ENCODE data around the gene GLIS1.

GLIS1 gene

DNA sequence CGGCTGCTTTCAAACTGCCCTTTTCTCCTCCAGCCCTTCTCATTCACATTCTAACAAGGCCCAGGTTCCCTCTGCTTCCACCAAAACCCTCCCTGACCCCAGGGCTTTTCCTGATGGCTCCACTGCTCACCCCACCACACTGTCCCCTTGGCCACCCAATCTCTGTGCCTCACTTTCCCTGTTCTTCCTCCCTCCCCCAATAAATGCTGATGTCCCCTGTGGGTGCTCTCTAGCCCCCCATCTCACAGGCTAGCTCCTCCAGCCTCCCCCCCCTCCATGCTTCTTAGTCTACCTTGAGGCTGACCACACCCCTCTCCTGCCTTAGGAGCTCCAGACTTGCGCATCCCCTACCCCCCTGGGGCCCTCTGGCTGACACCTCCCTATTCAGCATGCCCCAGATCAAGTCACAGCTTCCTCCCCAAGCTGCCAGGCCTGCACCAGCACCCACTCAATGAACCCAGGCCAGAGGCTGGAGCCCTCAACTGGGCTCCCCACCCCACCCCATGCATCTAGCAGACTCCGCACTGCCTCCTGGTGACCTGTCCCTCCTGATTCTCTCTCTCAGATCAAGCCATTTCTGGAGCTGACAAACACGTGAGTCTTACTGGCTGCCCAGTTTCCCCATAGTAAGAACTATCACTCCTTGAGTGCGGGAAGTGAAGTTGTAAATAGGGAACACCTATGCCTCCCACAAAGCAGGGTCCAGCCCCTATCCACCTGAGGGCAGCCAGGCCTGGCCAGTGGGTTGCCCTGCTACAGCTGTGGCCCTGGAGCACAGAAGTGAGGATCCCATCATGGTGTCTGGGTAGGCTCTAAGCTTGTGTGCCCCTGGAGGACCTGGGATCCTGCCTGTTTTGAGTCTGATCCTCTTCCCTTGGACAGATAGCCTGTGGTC is 161.9 kb downstream of the GLIS1 start:
- DNase-seq: no peak

DNA sequence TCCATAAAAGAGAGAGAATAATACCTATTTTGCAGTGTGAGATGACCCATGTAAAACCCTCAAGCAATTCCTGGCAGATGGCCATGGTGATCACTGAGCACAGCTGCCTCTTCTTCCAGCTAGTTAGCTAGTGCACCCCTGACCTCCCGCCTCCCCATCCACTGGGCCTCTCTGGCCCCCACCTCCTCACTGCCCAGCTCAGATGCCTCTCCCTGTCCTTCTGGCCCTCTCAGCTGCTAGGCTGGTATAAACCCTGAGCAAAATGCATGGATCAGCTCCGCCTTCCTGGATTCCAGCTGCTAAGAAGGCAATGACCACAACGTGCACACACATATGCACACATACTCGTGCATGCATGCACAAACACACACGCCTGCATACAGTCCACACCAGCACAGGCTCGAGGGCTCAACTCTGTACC is 162.6 kb downstream of the GLIS1 start:
- peak; percentile 85 for DNase-seq

DNA sequence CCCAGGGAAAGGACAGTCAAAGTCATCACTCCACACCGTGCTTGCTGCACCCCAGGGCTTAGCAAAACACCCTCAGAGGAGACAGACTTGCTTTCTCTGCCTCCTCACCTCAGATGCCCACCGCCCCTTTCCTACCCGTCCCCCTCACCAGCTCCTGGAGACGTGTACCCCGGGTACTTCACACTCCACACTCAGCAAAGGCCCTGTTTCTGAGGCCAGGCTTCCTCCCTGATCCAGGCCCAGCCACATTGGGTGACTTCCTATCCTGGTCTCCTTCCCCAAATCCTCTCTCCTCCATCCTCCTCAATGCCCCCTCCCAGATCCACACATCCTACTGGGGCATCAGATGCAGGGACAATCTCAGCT is 163.0 kb downstream of the GLIS1 start:
- no peak for DNase-seq

DNA sequence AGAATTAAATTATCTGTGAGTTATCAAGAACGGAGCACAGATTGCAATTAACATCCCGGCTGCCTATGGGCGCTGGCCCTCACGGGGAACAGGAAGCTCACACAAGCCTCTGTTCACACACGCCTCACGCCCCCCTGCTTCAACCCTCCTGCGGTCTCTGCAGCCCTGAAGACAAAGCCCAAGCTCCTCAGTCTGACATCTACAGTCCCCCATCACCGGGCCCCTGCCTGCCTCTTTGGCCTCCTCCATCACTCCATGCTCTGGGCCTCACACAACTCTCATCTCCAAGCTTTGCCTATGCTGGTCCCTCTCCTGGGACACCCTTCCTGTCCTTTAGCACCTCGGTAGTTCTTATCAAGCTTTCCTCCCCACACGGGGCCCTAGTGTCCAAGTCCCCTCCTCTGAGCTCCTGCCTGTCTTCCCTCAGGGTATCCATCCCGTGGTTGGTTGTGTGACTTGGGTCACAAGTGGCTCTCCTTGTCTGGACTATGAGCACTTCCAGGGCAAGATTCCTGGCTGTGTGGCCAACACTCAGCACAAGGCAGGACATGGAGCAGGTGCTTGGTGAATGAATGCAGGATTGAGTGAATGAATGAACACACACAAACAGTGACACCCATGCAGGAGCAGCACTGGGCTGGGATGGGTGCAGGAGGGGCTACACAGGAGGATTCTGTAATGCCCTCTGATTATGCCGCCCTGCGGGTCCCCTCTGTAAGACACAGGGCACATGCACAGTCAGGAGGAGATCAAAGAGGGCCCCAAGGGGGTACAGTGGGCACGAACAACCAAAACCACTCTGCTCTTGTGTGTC is 163.6 kb downstream of the GLIS1 start:
- peak; percentile 57 for DNase-seq

DNA sequence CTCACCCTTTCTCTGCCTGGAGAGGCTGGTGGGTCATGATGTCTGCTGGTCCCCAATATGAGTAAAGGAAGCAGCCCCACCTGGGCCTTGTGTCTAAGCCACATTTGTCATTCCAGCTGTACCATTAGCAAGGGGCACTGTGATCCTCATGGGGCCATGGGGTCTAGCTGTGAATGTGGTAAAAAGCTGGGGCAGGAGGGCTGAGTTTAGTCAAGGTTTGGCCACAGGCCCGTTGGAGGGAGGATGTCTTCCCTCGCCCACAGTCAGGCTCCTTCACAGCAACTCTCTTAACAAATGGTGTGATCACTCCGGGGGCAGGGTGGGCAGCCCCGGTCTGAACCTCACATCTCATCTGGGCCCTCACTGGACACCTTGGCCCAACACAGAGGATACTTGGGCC is 164.3 kb downstream of the GLIS1 start:
- DNase-seq: no peak

DNA sequence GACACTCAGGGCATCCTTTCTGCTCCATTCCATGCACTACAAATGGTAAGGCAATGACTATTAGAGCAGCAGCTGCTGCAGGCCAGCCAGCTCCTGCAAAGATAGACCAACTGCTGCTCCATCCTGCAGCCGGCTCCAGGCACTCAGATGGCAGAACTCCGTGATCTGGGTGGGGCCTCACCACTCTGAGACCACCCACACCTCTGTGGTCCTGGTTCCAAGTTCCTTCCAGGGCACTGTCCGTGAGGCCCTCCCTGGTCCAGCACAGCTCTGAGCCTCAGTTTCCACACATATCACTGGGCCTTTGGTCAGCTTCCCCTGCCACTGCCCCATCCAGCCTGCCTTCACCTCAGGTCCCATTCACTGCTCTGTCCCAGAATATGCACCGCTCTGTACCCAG is 165.0 kb downstream of the GLIS1 start:
- DNase-seq: no peak

DNA sequence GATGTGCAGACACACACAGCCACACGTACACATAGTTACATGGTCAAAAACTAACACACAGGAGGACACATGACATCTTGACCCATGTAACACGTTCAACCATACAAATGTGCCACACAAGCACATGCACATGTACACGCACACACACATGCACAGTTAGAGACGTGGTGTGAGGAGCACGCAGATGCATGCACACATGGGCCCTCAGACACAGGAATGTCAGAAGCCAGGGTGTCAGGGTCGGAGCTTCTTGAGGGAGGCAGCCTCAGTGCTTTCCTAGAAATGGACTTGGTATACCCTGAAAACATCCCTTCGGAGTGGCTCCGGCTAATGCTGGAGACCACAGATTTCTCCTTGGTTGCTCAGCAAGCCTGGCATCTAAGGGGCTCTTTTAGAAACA is 165.4 kb downstream of the GLIS1 start:
- no peak for DNase-seq

DNA sequence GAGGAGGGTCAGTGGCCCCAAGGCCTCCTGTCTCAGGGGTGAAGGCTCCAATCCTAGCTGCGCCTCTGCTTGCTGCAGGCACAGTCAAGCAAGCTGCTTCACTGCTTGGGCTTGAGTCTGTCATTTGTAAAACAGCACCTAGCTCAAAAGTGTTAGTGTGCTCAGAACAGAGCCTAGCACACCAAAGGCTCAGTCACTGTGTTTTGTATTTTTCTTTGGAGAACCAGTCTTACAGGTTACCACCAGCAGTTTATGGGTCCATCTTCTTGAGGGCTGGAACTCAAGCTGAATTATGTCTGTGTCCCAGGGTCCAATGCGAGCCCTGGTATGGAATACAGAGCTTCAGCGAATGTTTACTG is 166.2 kb downstream of the GLIS1 start:
- DNase-seq: no peak

DNA sequence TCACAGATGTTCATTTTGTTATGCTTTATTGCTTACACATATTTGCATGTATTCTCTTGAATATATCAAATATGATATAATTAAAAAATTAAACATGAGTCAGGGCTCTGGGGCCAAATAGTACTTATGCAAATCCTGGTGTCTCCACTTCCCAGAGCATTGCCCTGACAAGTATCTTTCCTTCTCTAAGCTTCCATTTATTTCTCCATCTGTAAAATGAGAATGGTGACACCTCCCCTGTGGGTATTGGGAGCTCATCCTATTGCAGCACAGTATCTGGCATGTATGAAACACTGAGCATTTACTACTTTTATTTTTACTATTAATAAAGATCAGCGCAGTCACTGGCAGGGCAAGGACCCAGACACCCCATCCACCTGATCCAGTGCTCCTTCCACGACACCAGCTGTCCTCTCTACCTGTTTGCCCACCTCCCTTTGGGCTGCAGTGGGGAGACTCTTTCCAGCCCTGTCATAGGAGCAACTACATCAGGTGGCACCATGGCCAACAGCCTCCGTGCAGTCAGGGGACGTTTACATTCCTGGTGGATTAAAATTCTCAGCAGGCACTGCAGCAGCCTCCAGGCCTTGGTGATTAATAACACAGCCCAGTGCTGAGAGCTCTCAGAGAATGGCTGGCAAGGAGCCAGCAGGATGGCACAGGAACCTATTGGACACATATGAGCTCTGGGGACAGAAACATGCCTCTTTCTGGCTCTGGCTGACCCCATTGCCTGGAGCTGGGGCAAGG is 166.7 kb downstream of the GLIS1 start:
- peak; percentile 87 for DNase-seq

DNA sequence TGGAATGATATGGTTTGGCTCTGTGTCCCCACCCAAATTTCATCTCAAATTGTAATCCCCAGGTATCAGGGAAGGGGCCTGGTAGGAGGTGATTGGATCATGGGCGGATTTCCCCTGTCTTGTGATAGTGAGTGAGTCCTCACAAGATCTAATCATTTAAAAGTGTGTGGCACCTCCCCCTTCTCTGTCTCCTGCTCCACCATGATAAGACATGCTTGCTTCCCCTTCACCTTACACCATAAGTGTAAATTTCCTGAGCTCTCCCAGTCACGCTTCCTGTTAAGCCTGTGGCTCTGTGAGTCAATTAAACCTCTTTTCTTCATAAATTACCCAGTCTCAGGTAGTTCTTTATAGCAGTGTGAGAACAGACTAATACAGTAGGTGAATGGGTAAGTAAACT is 170.4 kb downstream of the GLIS1 start:
- no peak for DNase-seq

DNA sequence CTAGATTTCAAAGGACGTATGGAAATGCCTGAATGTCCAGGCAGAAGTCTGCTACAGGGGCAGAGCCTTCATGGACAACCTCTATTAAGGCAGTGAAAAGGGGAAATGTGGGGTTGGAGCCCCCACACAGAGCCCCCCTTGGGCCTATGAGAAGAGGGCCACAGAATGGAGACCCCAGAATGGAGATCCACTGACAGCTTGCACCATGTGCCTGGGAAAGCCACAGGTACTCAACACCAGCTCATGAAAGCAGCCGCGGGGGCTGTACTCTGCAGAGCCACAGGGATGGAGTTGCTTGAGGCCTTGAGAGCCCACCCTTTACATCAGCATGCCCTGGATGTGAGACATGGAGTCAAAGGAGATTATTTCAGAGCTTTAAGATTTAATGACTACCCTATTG is 171.1 kb downstream of the GLIS1 start:
- no peak for DNase-seq

DNA sequence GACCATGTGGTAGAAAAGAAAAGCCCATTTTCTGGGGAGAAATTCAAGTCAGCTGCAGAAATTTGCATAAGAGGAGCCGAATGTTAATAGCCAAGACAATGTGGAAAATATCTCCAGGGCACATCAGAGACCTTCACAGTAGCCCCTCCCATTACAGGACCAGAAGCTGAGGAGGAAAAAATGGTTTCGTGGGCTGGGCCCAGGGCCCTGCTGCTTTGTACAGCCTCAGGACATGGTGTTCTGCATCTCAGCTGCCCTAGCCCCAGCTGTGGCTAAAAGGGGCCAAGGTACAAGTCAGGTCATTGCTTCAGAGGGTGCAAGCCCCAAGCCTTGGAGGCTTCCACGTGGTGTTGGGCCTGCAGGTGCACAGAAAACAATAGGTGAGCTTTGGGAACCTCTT is 171.5 kb downstream of the GLIS1 start:
- no peak for DNase-seq

DNA sequence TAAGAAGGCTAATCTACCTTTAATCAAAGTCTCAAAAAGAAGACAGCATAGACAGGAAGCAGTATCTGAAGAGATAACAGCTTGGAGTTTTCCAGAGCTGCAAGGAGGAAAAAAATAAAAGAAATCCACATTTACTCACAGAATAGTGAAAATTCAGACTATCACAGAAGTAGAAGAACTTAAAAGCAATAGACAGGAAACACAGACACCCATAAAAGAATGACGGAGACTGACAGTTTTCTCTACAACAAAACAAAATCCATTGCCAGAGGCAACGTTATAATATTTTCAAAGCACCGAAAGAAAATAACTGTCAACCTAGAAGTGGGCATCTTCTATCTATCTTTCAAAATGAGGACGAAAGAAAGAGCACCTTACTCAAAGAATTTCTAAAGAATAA is 175.4 kb downstream of the GLIS1 start:
- no peak for DNase-seq

DNA sequence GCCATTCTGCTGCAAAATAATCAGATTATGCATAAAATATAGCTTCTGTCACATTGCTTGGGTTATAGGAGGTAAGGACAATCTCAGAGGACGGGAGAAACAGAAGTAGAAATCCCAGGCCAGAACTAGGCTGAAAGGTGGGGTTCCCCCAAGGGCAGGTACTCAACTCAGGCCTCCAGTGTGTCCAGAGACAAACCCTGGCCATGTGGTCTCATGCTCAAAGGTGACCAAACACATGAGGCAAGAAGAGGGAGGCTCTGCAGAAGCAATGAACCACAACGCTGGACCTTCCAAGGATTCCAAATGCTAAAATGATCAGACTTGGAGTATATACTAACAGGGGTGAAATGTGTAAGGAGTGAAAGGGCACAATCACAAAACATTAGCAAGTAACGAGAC is 176.0 kb downstream of the GLIS1 start:
- no peak for DNase-seq

DNA sequence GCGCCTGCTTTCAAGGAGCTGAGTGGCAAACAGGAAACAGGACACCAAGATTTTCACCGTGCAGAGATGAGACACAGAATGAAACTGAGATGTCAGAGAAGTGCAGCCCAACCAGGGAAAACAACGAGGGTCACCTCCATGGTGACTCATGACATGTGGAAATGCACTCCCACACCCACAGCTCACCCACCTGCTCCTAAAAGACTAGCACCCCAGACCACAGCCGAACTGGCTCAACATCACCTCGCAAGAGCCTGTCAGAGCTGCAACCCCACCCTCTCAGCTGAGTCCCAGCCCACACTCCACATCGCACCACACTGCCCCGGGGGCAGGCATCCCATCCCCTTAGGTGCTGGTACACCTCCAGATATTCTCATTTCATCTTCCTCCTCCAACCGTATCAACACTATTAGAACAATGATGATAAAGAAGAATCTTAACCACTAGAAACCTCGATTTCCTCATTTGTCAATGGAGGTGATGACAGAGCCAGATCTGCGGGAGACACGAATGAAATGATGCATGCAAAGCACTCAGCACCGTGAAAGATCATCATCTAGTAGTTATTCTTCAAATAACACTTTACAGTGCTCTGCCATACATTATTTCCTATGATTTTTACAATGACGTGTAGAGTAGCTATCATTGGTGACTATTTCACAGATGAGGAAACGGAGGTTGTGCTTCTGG is 176.5 kb downstream of the GLIS1 start:
- DNase-seq: no peak

DNA sequence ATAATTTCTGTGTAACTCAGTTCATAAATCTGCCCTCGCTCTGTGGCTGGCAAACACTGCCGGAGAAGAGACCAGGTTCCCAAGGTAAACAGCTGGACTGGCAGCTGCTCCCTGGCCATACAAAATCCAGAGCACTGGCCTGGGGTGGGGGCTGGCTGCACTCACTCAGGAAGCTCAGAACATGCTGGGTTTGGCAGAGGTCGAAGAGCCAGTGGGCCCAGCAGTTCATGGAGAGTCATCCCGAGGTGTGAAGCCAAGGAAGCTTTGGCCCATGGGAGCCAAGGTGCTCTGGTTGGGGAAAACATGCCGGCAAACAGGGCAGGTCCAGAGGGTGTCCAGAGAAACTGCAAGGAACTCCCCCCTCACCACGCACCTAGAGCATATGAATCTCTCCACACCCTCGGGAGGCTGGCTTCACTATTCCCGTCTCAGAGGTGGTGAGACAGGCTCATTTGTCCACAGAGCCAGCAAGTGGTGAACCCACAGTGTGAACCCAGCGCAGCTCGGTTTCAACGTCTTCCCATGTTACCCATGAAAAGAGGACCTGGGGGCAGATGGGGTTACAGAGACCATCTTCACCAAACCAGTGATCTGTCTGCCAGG is 177.4 kb downstream of the GLIS1 start:
- no peak for DNase-seq

DNA sequence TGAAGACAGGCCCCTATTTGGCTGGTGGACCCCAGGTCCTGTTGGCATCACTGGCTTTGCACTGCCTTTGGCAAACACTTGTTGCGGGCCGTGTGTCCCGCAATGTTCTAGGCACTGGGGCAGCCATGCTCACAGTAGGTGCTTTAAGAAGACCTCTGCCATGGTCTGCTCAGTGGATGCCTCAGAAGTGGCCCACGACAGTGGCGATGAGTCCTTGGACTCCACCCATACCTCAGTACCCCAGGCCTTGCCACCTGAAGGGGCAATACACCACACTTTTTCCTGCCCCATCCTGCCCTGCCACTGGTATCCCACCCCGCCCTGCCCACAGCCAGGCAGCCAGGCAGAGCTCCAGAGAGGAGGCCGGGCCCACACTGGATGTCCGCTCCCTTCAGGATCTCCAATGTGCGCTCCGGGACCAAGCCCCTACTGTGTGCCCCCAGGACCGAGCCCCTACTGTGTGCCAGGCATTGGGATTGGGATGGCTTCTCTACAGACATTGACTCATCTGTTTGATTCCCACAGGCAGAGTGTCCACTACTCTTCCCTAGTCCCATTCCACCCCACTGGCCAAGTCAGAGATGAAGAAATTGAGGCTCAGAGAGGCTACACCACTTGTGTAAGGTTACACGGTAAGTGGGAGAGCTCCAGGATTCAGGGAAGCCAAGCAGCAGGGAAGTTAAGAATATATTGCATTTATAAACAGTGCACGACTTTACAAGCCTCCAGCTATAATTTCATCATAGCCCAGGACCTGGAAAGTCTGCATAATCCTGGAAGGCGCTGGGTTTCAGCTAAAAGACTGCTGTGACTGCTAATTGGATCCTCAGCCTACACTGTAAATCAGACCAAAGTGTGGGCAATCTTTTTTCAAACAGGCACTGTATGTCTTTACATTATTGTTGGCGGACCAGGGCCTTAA is 178.1 kb downstream of the GLIS1 start:
- no peak for DNase-seq

DNA sequence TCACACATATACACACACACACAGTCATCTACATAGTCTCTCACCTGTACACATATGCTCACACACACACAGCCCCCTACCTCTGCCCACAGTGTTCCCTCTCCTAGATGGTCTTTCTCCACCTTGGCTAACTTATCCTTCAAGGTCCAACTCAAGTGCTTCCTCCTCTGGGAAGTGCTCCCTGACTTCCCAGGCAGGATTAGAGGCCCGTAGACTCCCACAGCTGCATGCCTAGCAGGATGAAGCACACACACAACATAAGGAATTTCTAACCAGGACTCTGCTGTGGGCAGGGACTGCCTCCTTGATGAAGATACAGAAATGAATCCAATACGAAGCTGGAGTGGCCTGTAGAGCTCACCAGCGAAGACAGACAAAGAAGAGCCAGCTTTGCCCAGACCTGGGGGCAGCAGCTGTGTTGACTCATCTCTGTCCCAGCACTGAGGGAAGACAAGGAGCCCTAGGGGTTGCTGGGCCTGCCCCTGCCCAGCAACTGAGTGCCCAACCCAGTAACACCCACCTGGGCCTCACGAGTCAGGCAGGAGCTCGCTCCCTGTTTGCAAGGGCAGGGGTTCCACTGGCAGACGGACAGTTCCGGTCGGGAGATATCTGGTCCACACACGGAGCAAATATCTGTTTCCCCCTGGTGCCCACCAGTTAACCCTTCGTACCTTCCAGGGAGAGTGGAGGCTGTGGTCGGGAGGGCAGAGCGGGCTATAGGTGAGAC is 178.9 kb downstream of the GLIS1 start:
- no peak for DNase-seq

DNA sequence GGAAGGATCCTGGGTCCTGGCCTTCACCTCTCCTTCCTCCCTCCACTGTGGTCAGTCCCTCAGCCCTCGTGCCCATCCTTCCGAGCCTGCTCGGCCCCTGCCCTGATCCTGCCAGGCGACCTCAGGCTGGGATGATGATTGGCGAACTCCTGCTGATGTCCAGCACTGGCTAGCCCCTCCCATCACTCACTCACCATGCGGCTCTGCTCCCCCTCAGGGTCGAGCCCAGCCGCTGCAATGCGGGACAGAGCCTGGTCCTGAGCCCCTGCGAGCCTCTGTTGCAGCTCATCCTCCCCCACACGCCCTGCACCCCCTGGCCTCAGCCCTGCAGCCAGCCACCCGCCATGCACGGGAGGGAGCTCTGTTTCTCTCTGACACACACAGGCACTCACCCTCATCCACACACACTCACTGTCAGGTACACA is 179.6 kb downstream of the GLIS1 start:
- no peak for DNase-seq

DNA sequence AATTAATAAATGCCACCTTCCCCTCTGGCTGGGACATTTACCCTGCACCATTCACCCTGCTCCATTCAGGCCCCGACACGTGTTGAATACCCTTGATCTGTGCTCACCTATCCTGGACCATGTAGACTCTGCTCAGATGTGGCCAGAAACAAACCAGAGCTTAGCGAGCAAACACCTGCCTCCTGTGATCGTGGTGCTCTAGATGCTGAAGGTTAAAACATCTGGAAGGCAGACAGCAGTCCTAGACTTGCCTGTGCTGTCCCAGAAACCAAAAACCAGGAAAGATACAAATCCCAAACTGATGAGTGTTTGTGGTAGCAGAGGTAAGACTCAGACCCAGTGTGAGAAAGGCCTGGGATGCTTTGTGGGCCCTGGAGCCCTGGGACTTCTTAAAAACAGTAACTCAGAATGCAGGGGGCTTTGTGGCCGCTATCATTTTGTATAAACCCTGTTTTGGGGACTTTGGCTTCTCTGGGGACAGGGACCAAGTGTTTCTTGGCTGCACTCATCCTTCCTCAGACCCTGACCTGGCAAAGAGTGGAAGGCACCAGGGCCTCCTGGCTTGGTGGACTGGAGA is 180.1 kb downstream of the GLIS1 start:
- DNase-seq: no peak

Data from eye (tissue), 1 donor.